GM21447 (cell line): ENCODE data around the gene TNFRSF11A.
A peak's percentile ranks its signal among the peaks of the same experiment; 100 is the strongest.

ENCODE experiments used
- ATAC-seq: cut with Tn5 transposase; IDR thresholded peaks from one replicate; pipeline ENCODE4 v1.9.1; 2021; ENCODE audit not compliant: unreplicated experiment

Gene TNFRSF11A

DNA sequence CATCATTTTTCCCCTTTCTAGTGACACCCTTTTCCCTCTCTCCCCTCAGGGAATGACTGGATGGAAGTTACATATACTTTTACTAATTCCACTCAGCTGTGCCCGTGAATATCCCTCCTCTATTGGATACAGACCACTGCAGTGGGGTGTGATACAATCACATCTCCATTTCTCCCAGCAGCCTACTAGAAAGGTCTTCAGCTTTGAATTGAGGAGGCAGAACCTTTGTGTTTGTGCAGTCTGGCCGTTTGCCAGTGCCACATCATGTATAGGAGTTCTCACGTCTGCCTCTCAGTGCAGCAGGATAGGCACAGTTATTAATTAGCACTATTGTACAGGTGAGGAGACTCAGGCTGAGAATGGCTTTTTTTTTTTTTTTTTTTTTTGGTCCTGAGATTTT is 16.4 kb downstream of the TNFRSF11A start:
- ATAC-seq = no peak

- ATAC-seq = no peak
These were observed 17.8 kb downstream of the TNFRSF11A start for GRCh38 chr18:62342884-62343283.

DNA sequence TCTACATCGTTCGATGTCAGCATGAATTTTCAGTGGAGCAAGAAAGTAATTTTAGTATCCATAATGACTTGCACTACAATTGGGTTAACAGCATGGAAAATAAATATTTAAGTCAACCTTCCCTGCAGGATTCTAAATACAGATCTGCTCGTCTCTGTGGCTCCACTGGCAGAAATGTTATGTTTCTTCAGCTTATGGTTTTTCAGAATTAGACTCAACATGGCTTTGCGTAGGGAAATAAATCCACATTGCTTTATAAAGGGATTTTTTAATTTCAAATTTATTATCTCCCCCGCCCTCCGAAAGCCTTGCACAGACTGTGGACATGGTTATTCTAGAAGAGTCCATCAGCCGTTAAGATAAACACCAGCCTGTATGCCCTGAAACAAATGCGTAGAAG is 18.2 kb downstream of the TNFRSF11A start:
- ATAC-seq = no peak

- no peak for ATAC-seq
These were observed 20.8 kb downstream of the TNFRSF11A start for GRCh38 chr18:62345909-62346308.

- ATAC-seq = no peak
These were observed 21.4 kb downstream of the TNFRSF11A start for GRCh38 chr18:62346333-62347088.

DNA sequence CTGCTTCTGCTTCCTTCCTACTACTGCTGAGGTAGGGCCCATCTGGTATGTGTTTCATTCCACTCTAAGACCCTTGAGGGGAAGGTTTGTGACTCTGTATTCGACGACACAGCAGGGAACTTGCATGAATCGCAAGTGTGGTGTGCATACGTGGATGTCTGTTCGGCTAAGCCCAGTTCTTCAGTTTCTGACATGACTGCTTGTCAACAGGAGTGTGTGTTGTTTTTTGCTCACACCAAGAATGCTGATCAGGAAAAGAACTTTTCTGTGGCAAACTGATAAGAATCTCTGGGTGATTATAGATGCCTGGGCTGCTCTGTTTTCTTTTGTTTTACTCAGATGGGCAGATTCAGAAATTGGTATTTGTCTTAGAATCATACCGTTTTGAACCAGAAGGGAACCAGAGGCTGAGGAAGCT is 22.0 kb downstream of the TNFRSF11A start:
- no peak for ATAC-seq

DNA sequence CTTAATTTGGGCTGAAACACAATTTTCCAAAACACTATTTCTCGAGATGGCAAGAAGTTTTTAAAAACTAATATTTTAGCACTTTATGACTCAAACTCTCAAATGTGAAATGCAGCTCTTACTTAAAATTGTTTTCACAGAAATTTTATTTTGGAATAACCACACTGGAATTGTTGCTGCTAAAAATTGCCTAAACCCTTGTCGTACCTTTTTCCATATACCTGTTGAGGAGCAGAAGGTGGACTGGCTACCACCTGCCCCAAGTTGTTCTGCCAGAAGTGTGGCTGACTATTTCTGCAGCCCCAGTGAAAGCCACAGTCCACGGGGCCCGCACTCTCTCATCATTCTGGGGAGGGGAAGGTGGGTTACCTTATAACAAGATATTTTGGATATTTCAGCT is 23.4 kb downstream of the TNFRSF11A start:
- ATAC-seq = no peak

DNA sequence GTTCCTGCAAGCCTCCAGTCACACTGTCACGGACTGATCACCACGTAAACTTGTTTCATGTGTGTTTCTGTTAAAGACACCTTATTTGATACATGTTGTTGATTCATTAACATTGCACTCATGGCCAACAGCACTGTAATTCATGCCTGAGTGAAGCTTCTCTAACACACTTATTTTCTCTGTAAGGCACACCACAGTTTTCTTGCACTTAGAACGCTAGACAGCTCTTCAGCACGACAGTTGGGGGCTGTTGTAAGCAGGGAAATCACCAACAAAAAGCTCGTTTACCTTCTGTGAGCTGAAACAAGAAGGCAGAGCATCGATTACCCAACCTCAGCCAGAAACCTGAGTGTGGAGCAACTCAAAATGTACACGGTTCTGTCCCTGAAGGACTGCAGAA is 28.1 kb downstream of the TNFRSF11A start:
- ATAC-seq = no peak

DNA sequence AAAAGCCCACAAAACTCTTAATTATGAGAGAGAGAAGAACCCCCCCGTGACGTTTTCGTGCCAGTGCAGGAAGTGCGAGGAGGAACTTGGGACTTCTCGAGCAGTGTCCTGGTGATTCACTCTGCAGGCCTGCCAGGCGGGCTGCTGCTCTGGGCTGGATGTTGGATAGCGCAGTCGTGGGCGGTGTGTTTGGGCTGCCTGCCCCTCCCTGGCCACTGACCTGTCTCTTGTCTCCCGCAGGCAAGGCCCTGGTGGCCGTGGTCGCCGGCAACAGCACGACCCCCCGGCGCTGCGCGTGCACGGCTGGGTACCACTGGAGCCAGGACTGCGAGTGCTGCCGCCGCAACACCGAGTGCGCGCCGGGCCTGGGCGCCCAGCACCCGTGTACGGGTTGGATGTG is 29.0 kb downstream of the TNFRSF11A start:
- ATAC-seq = no peak

DNA sequence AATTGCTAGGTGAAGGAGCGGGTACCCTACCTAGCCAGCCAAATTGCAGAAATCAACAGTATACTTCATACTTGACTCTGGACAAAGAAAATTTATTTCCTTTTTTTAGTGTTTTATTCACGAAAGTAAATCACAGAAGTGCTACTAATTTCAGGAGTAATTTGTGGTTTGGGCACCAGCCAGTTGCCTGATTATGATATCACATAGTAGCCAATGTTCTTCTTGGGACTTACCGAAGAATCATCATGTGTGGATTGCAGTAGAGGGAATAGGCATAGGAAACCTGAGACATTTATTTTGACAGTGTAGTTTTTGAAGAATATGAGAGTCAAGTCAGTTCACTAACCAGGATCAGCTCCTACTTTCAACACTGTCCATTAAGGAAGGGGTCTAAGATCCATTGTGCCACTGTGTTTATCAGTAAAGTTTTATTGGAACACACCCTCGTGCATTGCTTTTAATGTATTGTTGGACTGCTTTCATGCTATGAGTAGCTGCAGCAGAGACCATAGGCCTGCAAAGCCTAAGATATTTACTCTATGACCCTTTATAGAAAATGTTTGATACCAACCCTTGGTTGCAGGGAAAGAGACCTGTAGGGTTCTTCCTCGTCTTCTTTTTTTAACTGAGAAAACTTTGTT is 32.1 kb downstream of the TNFRSF11A start:
- no peak for ATAC-seq

DNA sequence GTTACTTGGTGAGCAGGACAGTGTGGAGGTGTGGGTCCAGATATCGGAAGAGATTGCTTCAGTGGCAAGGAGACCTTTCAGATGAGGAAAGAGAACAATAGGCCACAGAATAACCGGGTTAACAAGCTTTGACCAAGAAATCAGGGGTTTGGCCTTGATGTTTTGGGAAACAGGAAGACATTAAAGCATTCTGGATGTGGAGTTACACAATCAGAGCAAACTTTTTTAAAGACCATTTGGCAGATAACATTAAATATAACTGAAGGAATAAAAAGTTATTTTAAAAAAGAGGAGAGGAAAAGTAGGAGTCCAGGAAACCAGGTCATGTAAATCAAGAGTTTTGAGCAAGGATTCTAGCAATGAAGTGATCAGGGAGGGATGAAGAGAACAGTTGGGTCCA is 35.7 kb downstream of the TNFRSF11A start:
- no peak for ATAC-seq

DNA sequence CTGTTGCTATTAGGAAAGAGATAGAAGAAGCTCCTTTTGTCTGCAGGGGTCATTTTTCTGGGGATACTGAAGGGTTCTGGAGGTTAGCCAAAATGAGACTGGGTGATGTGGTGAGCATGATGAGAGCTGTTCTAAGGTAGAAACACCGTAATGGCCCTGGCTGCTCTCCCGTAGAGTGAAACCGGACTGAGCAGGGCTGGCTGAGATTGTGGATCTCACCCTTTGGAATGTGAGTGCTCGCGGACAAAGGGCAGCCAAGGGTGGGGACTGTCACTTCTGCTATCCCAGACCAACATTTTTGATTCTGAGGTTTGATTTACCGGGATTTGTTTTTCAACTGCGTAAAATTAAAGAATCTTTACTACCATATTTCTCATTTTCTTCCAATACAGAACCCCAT is 36.2 kb downstream of the TNFRSF11A start:
- no peak for ATAC-seq

DNA sequence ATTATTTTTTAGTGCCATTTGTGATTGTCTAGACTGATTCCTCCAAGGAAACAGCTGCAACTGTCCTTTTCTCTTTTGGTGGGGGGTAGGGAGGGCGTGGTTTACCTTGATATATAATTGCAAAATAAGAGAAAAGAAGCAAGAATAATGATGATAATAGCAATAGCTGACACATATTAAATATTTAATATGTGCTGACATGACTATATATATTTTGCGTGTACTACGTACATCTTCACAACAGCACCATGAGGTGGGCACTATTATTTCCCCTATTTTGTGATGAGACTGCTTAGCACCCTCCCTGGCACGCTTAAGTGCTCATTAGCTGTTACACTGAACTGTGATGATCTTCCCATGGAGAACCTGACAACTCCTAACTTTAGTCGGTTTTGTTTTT is 39.4 kb downstream of the TNFRSF11A start:
- ATAC-seq = no peak

DNA sequence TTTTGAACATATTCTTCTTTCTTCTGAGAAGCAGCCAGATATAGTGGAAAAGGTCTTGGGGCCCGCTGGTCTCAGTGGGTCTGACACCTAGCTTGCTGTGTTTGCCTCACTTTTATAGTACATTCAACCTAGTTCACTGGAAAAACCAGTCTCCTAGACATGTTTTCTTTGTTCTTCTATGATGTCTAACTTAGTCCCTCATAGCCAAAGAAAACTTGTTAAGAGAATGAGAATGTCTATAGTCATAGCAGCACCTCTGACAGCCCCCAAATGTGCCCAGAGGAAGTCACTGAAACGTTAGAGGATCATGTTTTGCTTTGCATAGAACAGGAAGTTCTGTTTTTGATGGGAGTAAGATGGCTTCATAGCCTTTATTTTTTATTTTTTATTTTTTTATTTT is 40.3 kb downstream of the TNFRSF11A start:
- no peak for ATAC-seq

DNA sequence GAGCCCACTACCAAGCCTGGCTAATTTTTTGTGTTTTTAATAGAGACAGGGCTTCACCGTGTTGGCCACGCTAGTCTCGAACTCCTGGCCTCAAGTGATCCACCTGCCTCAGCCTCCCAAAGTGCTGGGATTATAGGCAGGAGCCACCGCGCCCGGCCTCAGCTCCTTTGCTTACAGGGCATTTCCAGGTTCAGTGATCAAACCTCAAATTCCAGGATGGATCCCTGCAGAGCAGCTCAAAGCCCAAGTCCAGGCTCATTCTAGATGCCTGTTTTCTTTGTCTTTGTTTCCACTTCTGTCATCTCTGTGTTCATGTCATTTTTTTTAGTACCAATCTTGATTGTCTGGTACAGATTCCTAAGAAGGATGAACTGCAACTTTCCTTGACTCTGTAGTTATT is 41.9 kb downstream of the TNFRSF11A start:
- no peak for ATAC-seq

- peak; percentile 58 for ATAC-seq
These were observed 43.0 kb downstream of the TNFRSF11A start for GRCh38 chr18:62368100-62368499.

DNA sequence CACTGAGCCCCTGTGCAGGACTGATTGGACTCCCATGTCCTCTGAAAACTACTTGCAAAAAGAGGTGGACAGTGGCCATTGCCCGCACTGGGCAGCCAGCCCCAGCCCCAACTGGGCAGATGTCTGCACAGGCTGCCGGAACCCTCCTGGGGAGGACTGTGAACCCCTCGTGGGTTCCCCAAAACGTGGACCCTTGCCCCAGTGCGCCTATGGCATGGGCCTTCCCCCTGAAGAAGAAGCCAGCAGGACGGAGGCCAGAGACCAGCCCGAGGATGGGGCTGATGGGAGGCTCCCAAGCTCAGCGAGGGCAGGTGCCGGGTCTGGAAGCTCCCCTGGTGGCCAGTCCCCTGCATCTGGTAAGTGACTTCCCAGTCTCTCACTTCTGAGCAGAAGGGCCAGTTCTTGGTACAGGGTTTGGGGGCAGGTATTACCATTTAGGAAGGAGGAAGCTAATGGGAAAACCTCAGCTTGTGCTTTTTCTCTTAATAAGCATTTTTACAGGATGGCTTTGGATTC is 44.1 kb downstream of the TNFRSF11A start:
- ATAC-seq = no peak

- no peak for ATAC-seq
These were observed 45.3 kb downstream of the TNFRSF11A start for GRCh38 chr18:62370366-62370765.

DNA sequence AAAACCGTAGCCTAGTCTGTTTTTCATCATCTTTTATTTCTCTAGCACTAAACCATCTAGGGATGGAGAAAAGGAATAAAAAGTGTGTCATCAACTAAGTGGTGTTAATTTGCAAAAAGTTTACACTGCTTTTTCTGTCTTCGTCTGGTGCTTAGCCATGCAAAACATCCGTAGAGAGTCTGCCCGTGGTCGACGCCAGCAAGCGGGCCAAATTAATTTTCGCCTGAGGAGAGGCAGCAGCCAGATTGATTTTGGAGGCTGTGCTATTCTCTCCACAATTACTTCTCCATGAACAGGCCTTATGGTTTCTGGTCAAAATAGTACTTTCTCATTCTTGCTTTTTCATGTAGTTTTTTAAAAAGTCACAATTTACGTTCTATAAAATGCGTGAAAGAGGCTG is 46.3 kb downstream of the TNFRSF11A start:
- ATAC-seq = no peak

- ATAC-seq = peak; percentile 65
These were observed 47.0 kb downstream of the TNFRSF11A start for GRCh38 chr18:62372156-62372555.

DNA sequence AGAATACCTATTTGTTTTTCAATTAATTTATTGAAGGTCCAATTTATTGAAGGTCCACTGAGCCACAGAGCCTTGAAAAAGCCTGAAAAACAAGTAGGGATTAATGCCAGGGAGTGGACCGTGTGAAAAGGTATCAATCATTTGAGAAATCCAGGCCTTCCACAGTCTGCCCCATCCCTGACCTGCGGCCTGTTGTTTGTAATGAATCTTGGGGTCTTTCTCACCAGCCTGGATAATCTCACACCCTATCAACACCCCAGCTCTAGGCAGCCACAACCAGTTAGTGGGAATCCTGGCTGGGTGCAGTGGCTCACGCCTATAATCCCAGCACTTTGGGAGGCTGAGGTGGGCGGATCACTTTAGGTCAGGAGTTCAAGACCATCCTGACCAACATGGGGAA is 47.8 kb downstream of the TNFRSF11A start:
- ATAC-seq = no peak

GRCh38 chr18:62374410-62374965 is 49.4 kb downstream of the TNFRSF11A start:
- no peak for ATAC-seq
